ENCODE data around the gene KMT5B.

KMT5B gene

GRCh38 chr11:68117853-68118470 is 95.1 kb downstream of the KMT5B start:
- DNase-seq (ENCODE audit: low spot score) = no peak

DNA sequence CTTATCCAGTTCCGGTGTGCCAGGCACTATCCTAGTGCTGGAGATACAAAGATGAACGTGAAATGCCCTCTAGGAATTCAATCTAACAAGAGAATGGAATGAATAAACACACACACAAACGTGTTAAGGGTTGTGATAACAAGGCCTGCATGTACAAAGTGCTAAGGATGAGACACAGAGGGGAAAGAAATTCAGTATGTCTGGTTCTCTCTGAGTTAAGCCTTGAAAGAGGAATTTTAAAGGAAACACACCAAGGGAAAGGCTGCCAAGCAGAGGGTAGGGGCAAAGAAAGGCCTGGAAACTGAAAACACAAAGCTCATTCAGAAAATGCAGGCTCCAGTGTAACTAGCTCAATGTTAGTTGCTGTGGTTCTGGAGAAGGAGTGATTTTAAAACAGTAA is 96.1 kb downstream of the KMT5B start:
- DNase-seq (ENCODE audit: low spot score) = no peak

- no peak for DNase-seq (ENCODE audit: low spot score)
Observed at GRCh38 chr11:68116126-68116525, 97.0 kb downstream of the KMT5B start.

DNA sequence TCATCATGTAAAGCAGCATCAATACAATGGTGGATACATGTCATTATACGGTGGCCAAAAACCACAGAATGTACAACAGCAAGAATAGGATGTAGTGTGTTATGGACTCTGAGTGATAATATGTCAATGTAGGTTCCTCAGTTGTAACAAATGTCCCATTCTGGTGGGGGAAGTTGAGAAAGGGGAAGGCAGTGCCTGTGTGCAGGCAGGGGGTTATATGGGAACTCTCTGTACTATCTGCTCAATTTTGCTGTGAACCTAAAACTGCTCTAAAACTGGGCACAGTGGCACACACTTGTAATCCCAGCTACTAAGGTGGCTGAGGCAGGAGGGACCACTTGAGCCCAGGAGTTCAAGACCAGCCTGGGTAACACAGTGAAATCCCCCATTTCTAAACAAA is 97.8 kb downstream of the KMT5B start:
- DNase-seq (ENCODE audit: low spot score) = no peak

GRCh38 chr11:68113986-68114385 is 99.1 kb downstream of the KMT5B start:
- no peak for DNase-seq (ENCODE audit: low spot score)

GRCh38 chr11:68107689-68108088 is 105.4 kb downstream of the KMT5B start:
- DNase-seq (ENCODE audit: low spot score) = no peak

- no peak for DNase-seq (ENCODE audit: low spot score)
Observed at GRCh38 chr11:68106165-68106940, 106.7 kb downstream of the KMT5B start.

Measured in AG08396 (cell line).